T-helper 2 cell (primary cell): ENCODE measurements around the gene ATP2C2.

ENCODE experiments used
- DNase-seq, 5 experiments: peaks; one replicate each; pipeline versions ENCODE4 v3.0.0 to v3.0.0-alpha.2; 2012 to 2022

ATP2C2 gene

GRCh38 chr16:84478172-84478947, 110.0 kb downstream of the ATP2C2 start:
- no peak for DNase-seq

DNA sequence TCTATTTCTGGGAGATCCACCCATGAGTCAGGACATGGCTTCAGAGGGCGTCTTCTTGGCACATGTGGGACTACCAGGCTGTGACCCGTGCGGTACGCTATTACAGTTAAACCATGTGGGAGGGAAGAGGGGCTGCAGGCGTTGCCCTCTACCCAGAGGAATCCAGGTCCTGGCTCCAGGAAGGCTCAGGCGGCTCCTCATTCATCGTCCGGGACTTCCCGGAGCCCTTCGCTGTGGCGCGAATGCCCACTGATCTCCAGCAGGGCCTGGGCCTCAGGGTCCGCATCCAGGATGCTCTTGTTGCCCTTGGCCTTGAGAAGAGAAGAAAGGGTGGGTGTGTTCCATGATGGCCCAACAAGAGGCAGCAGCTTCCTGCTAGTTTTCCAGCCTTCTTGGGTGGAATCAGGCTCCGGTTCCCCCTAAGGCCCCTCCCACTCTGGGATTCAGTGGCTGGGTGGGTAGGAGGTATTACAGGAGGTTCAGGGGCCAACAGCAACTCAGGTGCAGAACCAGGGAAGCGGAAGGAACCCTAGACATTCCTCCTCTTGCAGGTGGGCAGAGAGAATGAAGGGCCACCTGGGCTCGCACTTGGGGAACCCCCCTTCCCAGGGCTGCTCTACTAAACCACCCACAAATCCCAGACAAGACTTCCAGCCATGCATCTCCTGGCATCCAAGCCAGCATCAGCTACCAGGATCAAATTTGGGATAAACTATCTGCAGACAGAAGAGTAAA, 111.5 kb downstream of the ATP2C2 start:
- no peak for DNase-seq

GRCh38 chr16:84481051-84481735, 112.9 kb downstream of the ATP2C2 start:
- DNase-seq = no peak

DNA sequence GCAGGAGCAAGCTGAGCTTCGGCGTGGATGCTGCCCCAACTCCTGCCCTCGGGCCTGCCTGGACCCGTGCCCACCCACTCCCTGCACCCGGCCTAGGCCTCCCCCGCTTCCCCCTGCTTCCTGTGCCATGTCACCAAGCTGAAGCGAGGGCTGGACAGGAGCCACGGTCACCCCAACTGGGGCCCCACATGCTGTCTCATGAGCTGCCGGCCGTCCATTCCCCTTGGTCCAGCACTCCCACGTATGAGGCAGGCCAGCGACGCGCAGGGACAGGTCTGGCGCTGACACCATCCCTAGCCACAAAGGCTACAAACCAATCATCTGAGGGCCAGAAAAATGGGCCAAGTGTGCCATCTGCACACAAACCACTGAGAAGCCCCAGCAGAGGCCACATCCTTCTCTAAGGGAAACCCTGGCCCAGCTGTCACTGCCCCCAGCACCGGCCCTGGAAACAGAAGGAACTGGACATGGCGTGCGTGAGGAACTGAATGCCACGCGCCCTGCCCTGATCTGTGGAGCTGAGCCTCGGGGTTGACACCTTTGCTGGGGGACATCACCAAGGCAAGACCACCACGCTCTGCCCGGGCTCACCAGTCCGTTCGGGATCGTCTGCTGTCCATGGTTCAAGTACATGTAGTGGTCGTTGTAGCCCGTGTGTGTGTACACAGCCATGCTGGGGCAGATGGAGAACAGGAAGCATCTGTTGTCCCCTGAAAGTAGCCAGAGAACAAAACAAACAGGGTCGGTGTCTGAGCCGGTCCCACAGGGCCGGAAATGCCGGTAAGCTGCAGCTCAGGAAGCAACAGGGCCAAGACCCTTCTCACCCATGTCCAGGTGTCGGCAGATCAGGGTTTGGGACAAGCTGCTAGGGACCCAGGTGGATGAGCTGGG, 113.9 kb downstream of the ATP2C2 start:
- no peak for DNase-seq

- DNase-seq = no peak
Observed at GRCh38 chr16:84482951-84483881, 114.9 kb downstream of the ATP2C2 start.

DNA sequence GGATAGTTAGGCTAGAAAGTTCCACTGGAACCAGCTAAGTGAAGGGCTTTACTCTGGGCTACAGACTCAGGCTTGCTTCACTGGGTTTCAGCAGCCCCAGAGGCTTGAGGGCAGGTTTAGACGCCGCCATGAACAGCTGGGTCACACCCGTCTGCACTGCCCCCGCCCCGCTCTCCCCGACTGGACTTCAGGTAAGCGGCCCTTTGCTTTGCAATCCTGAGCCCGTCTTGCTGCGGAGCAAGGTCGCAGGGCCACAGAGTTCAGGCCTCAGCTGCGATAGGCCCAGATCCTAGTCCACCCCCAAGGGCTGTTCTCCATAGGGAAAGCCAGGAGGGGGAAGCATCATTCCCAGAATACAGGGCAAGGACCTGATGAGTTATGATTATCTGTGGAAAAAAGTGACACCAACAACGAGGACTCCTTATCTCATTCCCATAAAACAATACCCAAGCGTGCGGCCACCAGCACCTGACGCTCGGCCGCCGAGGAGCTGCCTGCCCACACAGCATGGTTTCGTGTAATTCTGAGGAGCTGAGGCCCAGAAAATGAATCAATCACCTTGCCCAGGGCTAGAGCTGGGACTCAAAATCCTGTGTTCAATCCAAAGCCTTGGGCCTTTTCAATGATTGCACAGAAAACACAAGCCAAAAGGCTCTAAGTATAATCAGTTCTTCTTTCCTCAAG, 115.7 kb downstream of the ATP2C2 start:
- no peak for DNase-seq

DNA sequence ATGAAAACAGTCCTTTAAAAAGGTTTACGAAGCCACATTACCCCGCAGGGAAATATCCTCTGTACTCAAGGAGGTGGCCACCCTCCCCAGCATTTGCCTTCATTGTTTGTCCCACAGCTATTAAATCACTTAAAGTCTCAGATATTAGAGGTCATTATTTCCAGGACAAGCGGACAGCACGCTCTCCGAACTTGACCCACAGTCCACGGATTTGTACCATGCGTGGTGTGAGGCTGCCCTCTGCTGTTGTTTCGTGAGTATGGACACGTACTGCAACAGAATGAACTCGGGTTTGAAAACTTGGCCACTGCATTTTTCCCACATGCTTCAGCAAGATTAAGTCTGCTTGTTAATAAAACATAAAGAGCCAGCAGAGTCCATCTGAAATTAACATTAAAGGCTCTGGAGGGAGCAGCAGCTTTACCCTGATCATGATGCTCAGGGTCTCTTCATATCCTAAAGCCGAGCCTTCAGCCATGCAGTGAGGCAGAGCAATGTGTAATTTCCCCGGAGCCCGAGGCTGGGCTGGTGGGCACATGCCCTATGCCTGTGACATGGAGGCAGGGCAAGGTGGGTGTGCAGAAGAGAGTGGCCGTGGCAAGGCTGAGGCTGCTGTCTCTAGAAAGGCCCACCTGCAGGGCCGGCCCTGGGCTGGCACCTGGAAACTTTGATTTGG, 116.4 kb downstream of the ATP2C2 start:
- DNase-seq = no peak

- no peak for DNase-seq
Observed at GRCh38 chr16:84485255-84486010, 117.1 kb downstream of the ATP2C2 start.

GRCh38 chr16:84486126-84486525, 117.8 kb downstream of the ATP2C2 start:
- DNase-seq = no peak

- DNase-seq = no peak
Observed at GRCh38 chr16:84486551-84487235, 118.4 kb downstream of the ATP2C2 start.

- DNase-seq = no peak
Observed at GRCh38 chr16:84487358-84487757, 119.0 kb downstream of the ATP2C2 start.

DNA sequence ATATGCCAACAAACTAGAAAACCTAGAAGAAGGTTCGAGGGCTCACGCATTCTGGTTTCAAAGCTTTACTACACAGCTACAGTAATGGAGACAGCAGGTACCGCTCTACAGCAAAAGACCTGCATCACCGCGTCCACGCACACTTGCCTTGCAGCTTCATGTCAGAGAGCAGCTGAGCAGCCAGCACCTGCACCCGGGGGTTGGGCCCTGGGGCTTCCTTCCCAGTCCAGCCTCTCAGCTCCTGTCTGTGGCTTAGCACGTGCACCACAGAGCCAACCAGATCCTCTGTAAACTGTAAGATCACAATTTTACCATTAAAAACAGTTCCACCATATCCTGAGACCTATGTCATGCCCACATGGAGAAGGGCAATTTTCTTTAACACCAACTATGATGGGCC, 120.8 kb downstream of the ATP2C2 start:
- no peak for DNase-seq

DNA sequence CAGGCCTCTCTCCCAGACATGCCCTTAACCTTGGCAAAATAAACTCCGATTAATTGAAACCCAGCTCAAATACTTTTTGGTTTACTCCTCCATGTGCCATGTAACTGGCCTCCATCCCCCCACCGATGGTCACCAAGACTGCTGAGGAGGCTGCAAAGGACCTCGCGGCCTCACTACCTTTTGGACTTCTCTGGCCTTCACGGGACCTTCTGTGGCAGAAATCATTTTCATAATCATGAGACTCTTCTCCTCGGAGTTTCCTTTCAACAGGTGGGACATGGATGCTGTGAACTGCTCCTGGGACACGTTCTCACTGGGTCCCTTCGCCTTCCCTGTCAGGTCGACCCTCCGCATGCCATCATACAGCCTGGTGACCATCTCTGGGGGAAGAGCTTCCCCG, 127.2 kb downstream of the ATP2C2 start:
- DNase-seq = no peak

- no peak for DNase-seq
Observed at GRCh38 chr16:84496991-84497390, 128.7 kb downstream of the ATP2C2 start.

- no peak for DNase-seq
Observed at GRCh38 chr16:84497418-84498222, 129.3 kb downstream of the ATP2C2 start.

GRCh38 chr16:84498223-84498610, 129.9 kb downstream of the ATP2C2 start:
- no peak for DNase-seq

GRCh38 chr16:84498859-84499620, 130.7 kb downstream of the ATP2C2 start:
- DNase-seq = no peak
